ENCODE measurements around the gene KAT2B. TPM values are rescaled to one million over a fixed set of nuclear protein-coding genes. Genes with fewer than 3 reads are reported as not detected.
A peak's percentile ranks its signal among the peaks of the same experiment; 100 is the strongest.

Gene KAT2B
- total and polyA plus RNA-seq, 4 experiments from 2014 or later, result 4.3 to 85.9 (median 46.4) TPM

- no peak overlapping the region for H3K4me3 ChIP-seq (ENCODE audit: low read length in 2 of 2)
- H3K4me1 ChIP-seq (ENCODE audit: insufficient read depth, low read length), result no peaks in the 10 kb centered on the region
- no peaks in the 10 kb centered on the region for H3K27me3 ChIP-seq (ENCODE audit: insufficient read depth, low read length)
- Mint-ChIP-seq H3K9me3 (no peaks in the 10 kb centered on the region), H3K27me3 (no peaks in the 10 kb centered on the region), H3K36me3 (peaks cover 77 to 80% of the 10 kb centered on the region in 2 donors), H3K27ac (peak overlapping the region in 4 of 7 donors; percentile 30 to 55 (median 45)), H3K4me1 (peaks cover 0 to 5% (median 3%) of the 10 kb centered on the region in 4 donors), H3K4me3 (no peak overlapping the region)
- no peak overlapping the region for H3K27ac ChIP-seq (ENCODE audit: low read depth, low read length)
- ChIA-PET CTCF (ENCODE audit: partially characterized antibody) (no interaction called here), POLR2A (ENCODE audit: partially characterized antibody) (no interaction called here)
- peaks cover 39% of the 10 kb centered on the region for H3K36me3 ChIP-seq (ENCODE audit: insufficient read depth, low read length)
- no peaks in the 10 kb centered on the region for H3K9me3 ChIP-seq (ENCODE audit: control insufficient read depth in 1 of 2, low read length in 2 of 2)
- no peak for DNase-seq
- intact Hi-C loops (cut with micrococcal nuclease), result no loop called here
Measured at GRCh38 chr3:20145874-20146273, 105.6 kb downstream of the KAT2B start.

- H3K4me1 ChIP-seq (ENCODE audit: insufficient read depth, low read length), result no peaks in the 10 kb centered on the region
- peaks cover 77 to 81% of the 10 kb centered on the region in 2 donors for H3K36me3 Mint-ChIP-seq
- no peaks in the 10 kb centered on the region for H3K27me3 Mint-ChIP-seq
- H3K4me3 ChIP-seq (ENCODE audit: low read length in 2 of 2), result no peak overlapping the region
- POLR2A ChIA-PET (ENCODE audit: partially characterized antibody), result no interaction called here
- H3K9me3 Mint-ChIP-seq, result no peaks in the 10 kb centered on the region
- H3K27me3 ChIP-seq (ENCODE audit: insufficient read depth, low read length), result no peaks in the 10 kb centered on the region
- intact Hi-C loops (cut with micrococcal nuclease), result no loop called here
- CTCF ChIA-PET (ENCODE audit: partially characterized antibody), result no interaction called here
- no peak for DNase-seq
- no peak overlapping the region for H3K27ac ChIP-seq (ENCODE audit: low read depth, low read length)
- no peaks in the 10 kb centered on the region for H3K9me3 ChIP-seq (ENCODE audit: control insufficient read depth in 1 of 2, low read length in 2 of 2)
- no peak overlapping the region for H3K4me3 Mint-ChIP-seq
- H3K36me3 ChIP-seq (ENCODE audit: insufficient read depth, low read length), result peaks cover 38% of the 10 kb centered on the region
- H3K4me1 Mint-ChIP-seq, result peaks cover 0 to 5% (median under 1%) of the 10 kb centered on the region in 4 donors
- H3K27ac Mint-ChIP-seq, result peak overlapping the region in 2 of 7 donors; percentile 16 to 55
Measured at GRCh38 chr3:20146301-20146700, 106.1 kb downstream of the KAT2B start.

- POLR2A ChIA-PET (ENCODE audit: partially characterized antibody), result interaction anchor here (2.2 kb wide), 1 partner anchor 13 kb away, joined by 5 read pairs; no protein-coding TSS in a partner anchor
- H3K36me3 ChIP-seq (ENCODE audit: insufficient read depth, low read length), result peaks cover 43% of the 10 kb centered on the region
- H3K27ac Mint-ChIP-seq, result peak overlapping the region in 3 of 7 donors; percentile 18 to 70 (median 27)
Measured at GRCh38 chr3:20147361-20147760, 107.1 kb downstream of the KAT2B start.

GRCh38 chr3:20148466-20148865 lies 108.2 kb downstream of the KAT2B start:
- H3K9me3 ChIP-seq (ENCODE audit: control insufficient read depth in 1 of 2, low read length in 2 of 2), result no peaks in the 10 kb centered on the region
- H3K4me1 ChIP-seq (ENCODE audit: insufficient read depth, low read length), result no peaks in the 10 kb centered on the region
- H3K27me3 ChIP-seq (ENCODE audit: insufficient read depth, low read length), result no peaks in the 10 kb centered on the region
- ChIA-PET POLR2A (ENCODE audit: partially characterized antibody) (interaction anchor here (2.2 kb wide), 1 partner anchor 12 kb away, joined by 5 read pairs; no protein-coding TSS in a partner anchor), CTCF (ENCODE audit: partially characterized antibody) (interaction anchor here (0.9 kb wide), 1 partner anchor 264 kb away, joined by 3 read pairs; no protein-coding TSS in a partner anchor)
- no peaks in the 10 kb centered on the region for H3K9me3 Mint-ChIP-seq
- H3K4me1 Mint-ChIP-seq, result peaks cover 0 to 1% (median 0%) of the 10 kb centered on the region in 4 donors
- H3K27me3 Mint-ChIP-seq, result no peaks in the 10 kb centered on the region
- H3K27ac ChIP-seq (ENCODE audit: low read depth, low read length), result no peak overlapping the region
- intact Hi-C loops (cut with micrococcal nuclease), result no loop called here
- no peak overlapping the region for H3K4me3 ChIP-seq (ENCODE audit: low read length in 2 of 2)
- H3K4me3 Mint-ChIP-seq, result no peak overlapping the region
- DNase-seq, result no peak
- peak overlapping the region in 1 of 7 donors; percentile 9 for H3K27ac Mint-ChIP-seq
- peaks cover 40% of the 10 kb centered on the region for H3K36me3 ChIP-seq (ENCODE audit: insufficient read depth, low read length)
- peaks cover 63 to 72% of the 10 kb centered on the region in 2 donors for H3K36me3 Mint-ChIP-seq

More at GRCh38 chr3:20147361-20147760, 107.1 kb downstream of the KAT2B start:
- intact Hi-C loops (cut with micrococcal nuclease), result no loop called here
- CTCF ChIA-PET (ENCODE audit: partially characterized antibody), result no interaction called here
- peaks cover 0 to 3% (median under 1%) of the 10 kb centered on the region in 4 donors for H3K4me1 Mint-ChIP-seq
- Histone ChIP-seq H3K9me3 (ENCODE audit: control insufficient read depth in 1 of 2, low read length in 2 of 2) (no peaks in the 10 kb centered on the region), H3K4me3 (ENCODE audit: low read length in 2 of 2) (no peak overlapping the region), H3K27me3 (ENCODE audit: insufficient read depth, low read length) (no peaks in the 10 kb centered on the region), H3K4me1 (ENCODE audit: insufficient read depth, low read length) (no peaks in the 10 kb centered on the region), H3K27ac (ENCODE audit: low read depth, low read length) (no peak overlapping the region)
- peaks cover 71 to 78% of the 10 kb centered on the region in 2 donors for H3K36me3 Mint-ChIP-seq
- H3K9me3 Mint-ChIP-seq, result no peaks in the 10 kb centered on the region
- H3K4me3 Mint-ChIP-seq, result no peak overlapping the region
- no peak for DNase-seq
- no peaks in the 10 kb centered on the region for H3K27me3 Mint-ChIP-seq

- H3K4me1 ChIP-seq (ENCODE audit: insufficient read depth, low read length), result no peaks in the 10 kb centered on the region
- H3K27ac Mint-ChIP-seq, result peak overlapping the region in 2 of 7 donors; percentile 24 to 35
- peaks cover 35 to 49% of the 10 kb centered on the region in 2 donors for H3K36me3 Mint-ChIP-seq
- H3K36me3 ChIP-seq (ENCODE audit: insufficient read depth, low read length), result peaks cover 21% of the 10 kb centered on the region
- no peak for DNase-seq
- intact Hi-C loops (cut with micrococcal nuclease), result no loop called here
- H3K4me3 ChIP-seq (ENCODE audit: low read length in 2 of 2), result no peak overlapping the region
- H3K4me3 Mint-ChIP-seq, result no peak overlapping the region
- peaks cover 0 to 3% (median under 1%) of the 10 kb centered on the region in 4 donors for H3K4me1 Mint-ChIP-seq
- H3K27me3 Mint-ChIP-seq, result no peaks in the 10 kb centered on the region
- ChIA-PET POLR2A (ENCODE audit: partially characterized antibody) (no interaction called here), CTCF (ENCODE audit: partially characterized antibody) (no interaction called here)
- no peaks in the 10 kb centered on the region for H3K9me3 Mint-ChIP-seq
- H3K9me3 ChIP-seq (ENCODE audit: control insufficient read depth in 1 of 2, low read length in 2 of 2), result no peaks in the 10 kb centered on the region
- H3K27me3 ChIP-seq (ENCODE audit: insufficient read depth, low read length), result no peaks in the 10 kb centered on the region
- no peak overlapping the region for H3K27ac ChIP-seq (ENCODE audit: low read depth, low read length)
Measured at GRCh38 chr3:20154078-20154477, 113.8 kb downstream of the KAT2B start.

GRCh38 chr3:20154928-20155327 lies 114.7 kb downstream of the KAT2B start:
- intact Hi-C loops (cut with micrococcal nuclease), result no loop called here
- POLR2A ChIA-PET (ENCODE audit: partially characterized antibody), result no interaction called here
- Mint-ChIP-seq H3K36me3 (peaks cover 30 to 43% of the 10 kb centered on the region in 2 donors), H3K4me1 (peaks cover 5 to 7% (median 5%) of the 10 kb centered on the region in 4 donors), H3K4me3 (no peak overlapping the region), H3K9me3 (no peaks in the 10 kb centered on the region), H3K27ac (peak overlapping the region in 4 of 7 donors; percentile 15 to 66 (median 48)), H3K27me3 (no peaks in the 10 kb centered on the region)
- no peaks in the 10 kb centered on the region for H3K27me3 ChIP-seq (ENCODE audit: insufficient read depth, low read length)
- DNase-seq, result no peak
- CTCF ChIA-PET (ENCODE audit: partially characterized antibody), result interaction anchor here (0.6 to 1.6 kb wide), 3 partner anchors 18 to 80 kb away, joined by 4 read pairs; no protein-coding TSS in a partner anchor
- peaks cover 21% of the 10 kb centered on the region for H3K36me3 ChIP-seq (ENCODE audit: insufficient read depth, low read length)
- H3K27ac ChIP-seq (ENCODE audit: low read depth, low read length), result no peak overlapping the region
- peaks cover 7% of the 10 kb centered on the region for H3K4me1 ChIP-seq (ENCODE audit: insufficient read depth, low read length)
- H3K4me3 ChIP-seq (ENCODE audit: low read length in 2 of 2), result no peak overlapping the region
- H3K9me3 ChIP-seq (ENCODE audit: control insufficient read depth in 1 of 2, low read length in 2 of 2), result no peaks in the 10 kb centered on the region

GRCh38 chr3:20160230-20160629 lies 120.0 kb downstream of the KAT2B start:
- intact Hi-C loops (cut with micrococcal nuclease), result no loop called here

More at GRCh38 chr3:20160230-20160629, 120.0 kb downstream of the KAT2B start:
- H3K9me3 ChIP-seq (ENCODE audit: control insufficient read depth in 1 of 2, low read length in 2 of 2), result no peaks in the 10 kb centered on the region
- no peak overlapping the region for H3K4me3 ChIP-seq (ENCODE audit: low read length in 2 of 2)
- peak overlapping the region; percentile 1 to 90 (median 48) for H3K27ac Mint-ChIP-seq
- CTCF ChIA-PET (ENCODE audit: partially characterized antibody), result interaction anchor here (1.2 kb wide), 1 partner anchor 26 kb away, joined by 3 read pairs; the partner anchor contains the start of gene SGO1
- H3K36me3 Mint-ChIP-seq, result peaks cover 0 to 5% of the 10 kb centered on the region in 2 donors
- DNase-seq, result peak in 2 of 5 donors; percentile 2 to 12
- no peaks in the 10 kb centered on the region for H3K27me3 Mint-ChIP-seq
- peak overlapping the region in 3 of 8 donors; percentile 9 to 43 (median 16) for H3K4me3 Mint-ChIP-seq
- peak overlapping the region; percentile 14 for H3K27ac ChIP-seq (ENCODE audit: low read depth, low read length)
- no peaks in the 10 kb centered on the region for H3K27me3 ChIP-seq (ENCODE audit: insufficient read depth, low read length)
- peaks cover 0 to 4% (median 0%) of the 10 kb centered on the region in 8 donors for H3K9me3 Mint-ChIP-seq
- peaks cover 16 to 27% (median 18%) of the 10 kb centered on the region in 4 donors for H3K4me1 Mint-ChIP-seq
- POLR2A ChIA-PET (ENCODE audit: partially characterized antibody), result interaction anchor here (1.0 to 1.9 kb wide), 3 partner anchors 12 to 119 kb away, joined by 3 to 5 read pairs (median 5); partner anchors contain the start of gene SGO1
- peaks cover 19% of the 10 kb centered on the region for H3K4me1 ChIP-seq (ENCODE audit: insufficient read depth, low read length)
- H3K36me3 ChIP-seq (ENCODE audit: insufficient read depth, low read length), result no peaks in the 10 kb centered on the region
